ENCODE data around the gene THOC2.
"Not testable (repeated sequence)": the region's sequence is repeated elsewhere in the genome, so short reads cannot be mapped to it uniquely, and the experiment has no call there.

DNA sequence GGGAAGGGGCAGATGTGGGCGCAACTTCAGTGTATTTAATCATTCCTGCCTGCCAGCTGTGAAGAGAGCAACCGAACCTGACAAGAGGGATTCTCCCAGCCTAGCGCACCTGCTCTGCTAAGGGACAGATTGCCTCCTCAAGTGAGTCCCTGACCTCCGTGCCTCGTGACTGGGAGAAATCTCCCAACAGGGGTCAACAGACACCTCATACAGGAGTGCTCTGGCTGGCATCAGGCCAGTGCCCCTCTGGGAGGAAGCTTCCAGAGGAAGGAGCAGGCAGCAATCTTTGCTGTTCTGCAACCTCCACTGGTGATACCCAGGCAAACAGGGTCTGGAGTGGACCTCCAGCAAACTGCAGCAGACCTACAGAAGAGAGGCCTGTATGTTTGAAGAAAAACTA, 158.8 kb downstream of the THOC2 start:
- not testable (repeated sequence) for TF ChIP-seq ZNF274 (IDR thresholded peaks at IDR 0.05; ENCODE audit: low read depth, low read length); YY1 (IDR thresholded peaks at IDR 0.05; ENCODE audit: insufficient read depth, insufficient read length); SUZ12 (IDR thresholded peaks at IDR 0.05; ENCODE audit: extremely low read depth, insufficient read depth, insufficient read length)
